ENCODE results near the gene OR8D2.

Gene OR8D2, protein sequence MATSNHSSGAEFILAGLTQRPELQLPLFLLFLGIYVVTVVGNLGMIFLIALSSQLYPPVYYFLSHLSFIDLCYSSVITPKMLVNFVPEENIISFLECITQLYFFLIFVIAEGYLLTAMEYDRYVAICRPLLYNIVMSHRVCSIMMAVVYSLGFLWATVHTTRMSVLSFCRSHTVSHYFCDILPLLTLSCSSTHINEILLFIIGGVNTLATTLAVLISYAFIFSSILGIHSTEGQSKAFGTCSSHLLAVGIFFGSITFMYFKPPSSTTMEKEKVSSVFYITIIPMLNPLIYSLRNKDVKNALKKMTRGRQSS

GRCh38 chr11:124320097-124320496 is at the start of gene OR8D2:
Gene OR8D2 (minus strand): TSS chr11:124320197. CDS start chr11:124320197, 0 bp downstream.
- H3K27ac ChIP-seq, result no peak within 1 kb of the TSS
- TF ChIP-seq CTCF (conservative IDR thresholded peaks at IDR 0.05; ENCODE audit: low read depth), result no peak
- CTCF ChIA-PET, result no interaction called here
- POLR2A ChIA-PET (ENCODE audit: low non-redundant PET), result no interaction called here
- no peak for DNase-seq (ENCODE audit: low spot score)

DNA sequence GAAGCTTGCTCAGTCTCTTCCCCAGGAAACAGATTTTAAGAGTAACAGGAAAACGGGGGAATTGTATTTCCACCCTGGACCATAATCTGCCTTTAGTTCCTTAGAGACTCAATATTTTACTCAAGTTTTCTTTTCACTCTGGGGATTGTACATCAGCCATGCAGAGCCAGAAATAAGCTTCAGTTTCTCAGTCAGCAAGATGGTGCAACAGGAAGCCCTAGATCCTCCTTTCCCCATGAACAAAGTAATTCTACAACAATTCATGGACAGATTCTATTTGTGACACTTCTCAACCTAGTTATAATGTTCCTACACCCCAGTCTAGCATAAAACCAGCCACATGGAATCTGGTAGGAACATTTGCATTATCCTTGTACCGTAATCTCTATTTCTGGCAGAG is 39.6 kb upstream of the OR8D2 start:
- ChIA-PET POLR2A (ENCODE audit: low non-redundant PET) (no interaction called here), CTCF (no interaction called here)
- H3K27ac ChIP-seq, result no peak overlapping the region
- DNase-seq (ENCODE audit: low spot score), result no peak
- no peak for TF ChIP-seq CTCF (conservative IDR thresholded peaks at IDR 0.05; ENCODE audit: low read depth)

DNA sequence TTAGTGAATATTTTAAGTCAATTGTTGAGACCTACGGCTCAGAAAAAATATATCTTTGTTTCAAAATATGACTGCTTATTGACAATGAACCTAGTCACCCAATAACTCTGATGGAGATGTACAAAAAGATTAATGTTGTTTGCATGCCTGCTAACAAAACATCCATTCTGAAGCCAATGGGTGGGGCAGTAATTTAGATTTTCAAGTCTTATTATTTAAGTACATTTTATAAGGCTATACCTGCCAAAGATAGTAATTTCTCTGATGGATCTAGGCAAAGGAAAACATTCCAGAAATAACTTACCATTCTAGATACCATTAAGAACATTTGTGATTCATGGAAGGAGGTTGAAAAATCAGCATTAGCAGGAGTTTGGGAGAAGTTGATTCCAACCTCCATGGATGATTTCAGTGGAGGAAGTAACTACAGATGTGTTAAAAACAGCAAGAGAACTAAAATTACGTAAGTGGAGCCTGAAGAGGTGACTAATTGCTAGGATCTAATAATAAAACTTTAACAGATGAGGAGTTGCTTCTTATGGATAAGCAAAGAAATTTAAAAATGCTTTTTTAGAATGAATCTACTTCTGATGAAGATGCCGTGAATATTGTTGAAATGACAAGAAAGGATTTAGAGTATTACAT is 26.4 kb upstream of the OR8D2 start:
- no peak for DNase-seq (ENCODE audit: low spot score)
- ChIA-PET POLR2A (ENCODE audit: low non-redundant PET) (no interaction called here), CTCF (no interaction called here)
- H3K27ac ChIP-seq, result no peak overlapping the region
- TF ChIP-seq CTCF (conservative IDR thresholded peaks at IDR 0.05; ENCODE audit: low read depth), result no peak

DNA sequence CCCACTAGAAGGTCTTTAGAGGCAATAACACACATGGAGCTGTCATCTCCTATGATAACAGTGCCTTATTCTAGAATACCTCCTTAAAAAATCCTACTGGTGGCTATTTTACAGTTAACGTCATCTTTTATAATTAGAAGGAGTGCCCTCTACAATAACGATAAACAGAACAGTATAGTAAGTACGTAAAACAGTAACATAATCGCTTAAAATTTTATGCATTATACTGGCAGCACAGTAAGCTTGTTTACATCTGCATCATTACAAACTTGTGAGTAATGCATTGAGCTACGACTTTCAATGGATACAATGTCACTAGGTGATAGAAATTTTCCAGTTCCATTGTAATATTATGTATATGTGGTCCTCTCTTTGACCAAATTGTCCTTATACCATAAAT is 24.3 kb upstream of the OR8D2 start:
- no peak for DNase-seq (ENCODE audit: low spot score)
- ChIA-PET CTCF (interaction anchor here (0.6 kb wide), 2 partner anchors 19 to 211 kb away, joined by 3 to 5 read pairs; no protein-coding TSS in a partner anchor), POLR2A (ENCODE audit: low non-redundant PET) (no interaction called here)
- no peak for TF ChIP-seq CTCF (conservative IDR thresholded peaks at IDR 0.05; ENCODE audit: low read depth)
- H3K27ac ChIP-seq, result no peak overlapping the region

GRCh38 chr11:124340142-124340447 is 20.1 kb upstream of the OR8D2 start:
- no peak for DNase-seq (ENCODE audit: low spot score)
- CTCF ChIA-PET, result no interaction called here
- POLR2A ChIA-PET (ENCODE audit: low non-redundant PET), result no interaction called here
- TF ChIP-seq CTCF (conservative IDR thresholded peaks at IDR 0.05; ENCODE audit: low read depth), result no peak
- no peak overlapping the region for H3K27ac ChIP-seq

DNA sequence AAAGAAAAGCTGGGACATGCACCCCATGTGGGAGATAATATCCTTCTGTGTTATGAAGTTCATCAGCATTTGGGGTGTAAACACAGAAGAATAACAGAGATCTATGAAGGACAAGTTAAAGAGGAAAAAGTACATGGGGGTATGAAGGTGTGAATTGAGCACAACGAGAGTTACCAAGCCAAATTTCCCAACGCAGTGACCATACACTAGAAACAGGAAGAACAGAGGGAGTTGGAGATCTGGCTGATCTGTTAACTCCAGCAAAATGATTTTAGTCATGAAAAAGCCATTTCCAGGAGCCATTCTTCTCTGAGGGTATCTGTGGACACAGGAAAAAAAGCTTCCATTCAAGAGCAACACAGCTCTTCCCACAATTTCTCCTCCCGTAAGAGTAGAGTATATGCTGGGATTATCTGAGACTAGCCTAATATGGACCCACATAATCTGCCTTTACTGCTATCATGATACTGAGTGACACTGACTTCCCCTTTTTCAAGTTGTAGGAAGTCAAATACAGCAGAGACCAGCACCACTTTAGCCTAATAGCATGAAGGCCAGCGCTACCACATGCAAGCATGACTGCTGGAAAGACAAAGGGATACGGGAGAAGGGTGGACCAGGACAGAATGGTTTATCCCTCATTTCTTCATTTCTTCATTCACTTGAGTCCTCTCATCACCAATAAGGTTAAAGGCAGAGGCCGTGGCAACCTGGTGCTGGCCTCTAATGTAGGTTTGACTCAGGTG is 19.6 kb upstream of the OR8D2 start:
- no peak for DNase-seq (ENCODE audit: low spot score)
- H3K27ac ChIP-seq, result no peak overlapping the region
- POLR2A ChIA-PET (ENCODE audit: low non-redundant PET), result no interaction called here
- no peak for TF ChIP-seq CTCF (conservative IDR thresholded peaks at IDR 0.05; ENCODE audit: low read depth)
- CTCF ChIA-PET, result no interaction called here

Measured in RWPE1 (cell line).